HG02763 (cell line): ENCODE measurements around the gene KCNIP1.

Experiments used
- ATAC-seq: cut with Tn5 transposase; IDR thresholded peaks from one replicate; pipeline ENCODE4 v1.9.1; 2021; ENCODE audit warnings: mild to moderate bottlenecking, moderate library complexity; ENCODE audit not compliant: unreplicated experiment

KCNIP1 gene

DNA sequence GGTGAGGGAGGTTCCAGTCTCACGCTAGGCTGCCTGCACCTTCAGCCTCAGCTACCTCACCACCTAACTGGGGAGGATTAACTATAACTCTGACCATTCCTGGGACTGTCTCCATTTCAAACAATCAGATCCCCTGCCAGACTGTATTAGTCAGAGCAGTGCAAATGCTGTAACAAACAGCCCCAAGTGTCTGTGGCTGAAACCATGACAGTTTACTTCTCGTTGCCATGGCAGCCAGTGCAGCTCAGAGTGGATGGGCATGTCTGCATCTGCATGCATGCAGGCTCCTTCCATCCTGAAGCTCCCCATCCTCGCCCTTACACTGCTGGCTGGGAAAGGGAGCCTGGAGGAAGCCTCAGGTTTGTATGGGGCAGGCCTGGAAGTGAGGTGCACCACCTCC lies 86.7 kb downstream of the KCNIP1 start:
- ATAC-seq, result no peak

DNA sequence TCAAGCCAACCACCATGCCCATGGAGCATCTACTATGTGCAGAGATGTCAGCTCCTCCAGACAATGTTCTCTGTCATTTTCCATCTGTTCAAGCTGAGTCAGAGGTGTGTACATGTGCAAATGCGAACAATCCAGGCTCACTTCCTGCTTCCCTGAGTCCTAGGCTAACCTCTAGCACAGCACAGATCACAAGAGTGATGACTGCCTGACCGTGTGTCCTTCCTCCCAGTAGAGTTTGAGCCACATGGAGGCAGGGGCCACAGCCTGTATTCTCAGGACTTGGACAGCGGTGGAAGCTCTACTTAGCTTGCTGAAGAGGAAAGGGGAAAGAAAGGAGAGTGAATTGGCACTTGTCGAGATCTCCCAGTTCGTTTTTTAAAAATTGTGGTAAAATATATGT lies 87.2 kb downstream of the KCNIP1 start:
- no peak for ATAC-seq

DNA sequence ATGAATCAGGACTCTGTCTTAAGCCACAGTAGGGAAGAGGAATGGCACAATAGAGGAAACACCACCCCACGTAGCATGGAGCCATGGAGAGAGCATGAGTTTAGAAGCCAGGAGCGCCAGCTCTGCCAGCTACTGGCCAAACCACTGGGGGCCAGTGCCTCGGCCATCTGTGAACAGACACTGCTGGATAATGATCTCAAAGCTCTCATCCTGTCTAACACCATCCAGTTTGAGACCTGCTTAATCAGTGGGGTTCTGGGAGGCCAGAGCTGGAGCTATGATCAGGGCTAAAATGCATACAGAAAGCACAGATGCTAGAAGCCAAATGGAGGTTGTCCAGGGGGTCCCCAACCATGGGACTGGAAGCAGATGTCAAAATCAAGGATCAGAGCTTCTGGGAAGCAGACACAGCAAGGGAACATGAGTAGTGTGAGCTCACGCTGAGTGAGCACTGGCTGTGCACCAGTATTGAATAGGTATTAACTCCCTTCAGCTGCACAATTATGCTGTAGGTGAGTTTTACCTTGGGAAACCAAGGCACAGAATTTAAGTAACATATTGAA lies 92.7 kb downstream of the KCNIP1 start:
- ATAC-seq, result no peak

DNA sequence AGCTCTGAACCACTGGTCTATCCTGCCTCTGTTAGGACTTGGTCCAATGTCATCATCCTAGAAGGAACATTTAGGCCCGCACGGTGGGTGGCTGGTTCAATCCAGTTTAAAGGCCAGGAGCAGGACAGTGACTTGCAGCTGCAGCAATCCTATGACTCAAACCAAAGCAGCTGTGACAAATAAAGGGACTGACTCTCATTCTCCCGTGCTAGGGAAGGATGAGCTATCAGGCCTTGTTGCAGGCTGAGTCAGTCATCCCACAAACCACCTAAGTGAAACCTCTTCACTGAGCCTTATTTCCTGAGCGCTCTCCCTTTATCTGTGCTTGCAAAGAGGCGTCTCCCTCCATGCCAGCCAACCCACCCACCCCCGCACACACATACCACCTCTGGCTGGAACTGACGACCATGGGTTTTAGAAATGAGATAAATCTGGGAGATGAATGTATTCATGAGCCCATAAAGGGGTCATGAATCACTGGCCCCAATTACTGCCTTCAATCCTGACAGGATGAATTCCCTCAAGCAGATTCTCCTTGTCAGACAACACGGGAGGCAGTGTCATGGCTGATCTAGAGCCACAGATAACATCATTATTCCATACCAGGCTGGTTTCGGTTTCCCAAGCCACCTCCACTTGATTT lies 93.4 kb downstream of the KCNIP1 start:
- ATAC-seq, result no peak

DNA sequence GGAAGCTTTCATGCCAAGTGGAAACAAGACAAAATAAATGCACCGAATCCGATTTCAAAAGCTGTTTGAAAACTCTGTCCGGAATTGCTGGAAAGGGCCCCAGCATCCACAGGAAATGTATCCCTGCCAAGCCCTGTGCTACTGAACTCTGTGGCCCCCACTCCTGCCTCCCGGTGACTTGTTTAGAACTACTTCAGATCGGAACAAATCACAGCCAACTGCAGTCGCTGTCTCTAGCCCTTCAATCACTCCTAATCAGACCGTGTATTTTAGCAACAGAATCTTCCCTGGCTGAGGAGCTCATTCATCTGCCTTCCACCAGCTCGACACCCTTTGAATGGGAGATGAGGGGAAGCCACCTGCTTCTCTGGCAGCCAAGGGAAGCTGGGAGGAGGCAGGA lies 94.1 kb downstream of the KCNIP1 start:
- no peak for ATAC-seq

DNA sequence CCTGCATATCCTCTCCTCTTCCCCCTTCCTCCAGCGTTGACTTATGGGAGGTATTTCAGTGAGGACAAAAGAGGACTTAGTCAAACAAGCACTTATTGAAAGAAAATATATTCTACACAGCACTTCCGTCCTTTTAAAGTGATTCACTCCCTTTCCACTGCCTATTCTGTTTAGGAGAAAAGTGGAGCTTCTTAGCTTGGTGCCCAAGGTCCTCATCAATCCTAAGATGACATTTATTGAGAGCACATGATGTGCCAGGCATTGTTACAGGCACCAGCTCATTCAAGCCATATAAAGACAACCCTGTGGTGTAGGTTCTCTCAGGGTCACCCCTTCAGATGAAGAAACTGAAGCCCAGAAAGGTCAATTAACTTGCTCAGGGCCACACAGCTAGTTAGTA lies 95.9 kb downstream of the KCNIP1 start:
- no peak for ATAC-seq

DNA sequence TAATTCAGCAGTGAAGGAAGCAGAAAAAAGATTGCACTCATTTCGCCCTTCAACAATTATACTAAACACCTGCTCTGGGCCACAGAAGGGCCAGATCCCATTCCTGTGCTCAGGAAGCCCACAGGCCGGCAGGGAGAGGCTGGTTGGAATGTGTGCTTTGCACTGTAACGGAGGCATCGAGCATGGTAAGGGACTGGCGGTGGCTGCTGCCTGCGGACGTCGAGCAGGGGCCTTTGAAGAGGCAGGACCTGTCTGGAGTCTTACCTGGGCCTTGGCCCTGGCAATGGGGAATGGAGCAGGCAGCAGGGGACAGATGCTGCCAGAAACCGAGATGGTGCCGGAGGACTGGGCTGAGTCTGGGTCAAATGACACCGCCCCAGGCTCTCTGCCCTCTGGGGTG lies 97.8 kb downstream of the KCNIP1 start:
- no peak for ATAC-seq

DNA sequence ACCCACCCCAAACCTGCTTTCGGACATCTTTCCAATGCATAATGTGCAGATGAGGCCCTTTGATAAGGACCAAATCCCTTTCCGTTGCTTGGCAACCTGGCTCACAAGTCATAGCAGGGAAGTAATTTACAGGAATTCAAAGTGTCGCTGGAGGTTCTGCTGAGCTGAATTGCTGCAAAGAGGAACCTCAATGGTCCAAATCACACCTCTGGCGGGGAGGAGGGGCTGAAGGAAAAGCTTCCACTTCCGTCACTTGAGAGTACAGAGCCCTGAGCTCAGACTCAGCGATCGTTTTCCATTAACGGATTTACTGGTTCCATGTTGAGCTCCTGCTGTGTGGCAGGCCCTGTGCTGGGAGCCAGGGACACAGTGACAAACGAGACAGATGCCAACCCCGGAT lies 99.3 kb downstream of the KCNIP1 start:
- ATAC-seq, result no peak

DNA sequence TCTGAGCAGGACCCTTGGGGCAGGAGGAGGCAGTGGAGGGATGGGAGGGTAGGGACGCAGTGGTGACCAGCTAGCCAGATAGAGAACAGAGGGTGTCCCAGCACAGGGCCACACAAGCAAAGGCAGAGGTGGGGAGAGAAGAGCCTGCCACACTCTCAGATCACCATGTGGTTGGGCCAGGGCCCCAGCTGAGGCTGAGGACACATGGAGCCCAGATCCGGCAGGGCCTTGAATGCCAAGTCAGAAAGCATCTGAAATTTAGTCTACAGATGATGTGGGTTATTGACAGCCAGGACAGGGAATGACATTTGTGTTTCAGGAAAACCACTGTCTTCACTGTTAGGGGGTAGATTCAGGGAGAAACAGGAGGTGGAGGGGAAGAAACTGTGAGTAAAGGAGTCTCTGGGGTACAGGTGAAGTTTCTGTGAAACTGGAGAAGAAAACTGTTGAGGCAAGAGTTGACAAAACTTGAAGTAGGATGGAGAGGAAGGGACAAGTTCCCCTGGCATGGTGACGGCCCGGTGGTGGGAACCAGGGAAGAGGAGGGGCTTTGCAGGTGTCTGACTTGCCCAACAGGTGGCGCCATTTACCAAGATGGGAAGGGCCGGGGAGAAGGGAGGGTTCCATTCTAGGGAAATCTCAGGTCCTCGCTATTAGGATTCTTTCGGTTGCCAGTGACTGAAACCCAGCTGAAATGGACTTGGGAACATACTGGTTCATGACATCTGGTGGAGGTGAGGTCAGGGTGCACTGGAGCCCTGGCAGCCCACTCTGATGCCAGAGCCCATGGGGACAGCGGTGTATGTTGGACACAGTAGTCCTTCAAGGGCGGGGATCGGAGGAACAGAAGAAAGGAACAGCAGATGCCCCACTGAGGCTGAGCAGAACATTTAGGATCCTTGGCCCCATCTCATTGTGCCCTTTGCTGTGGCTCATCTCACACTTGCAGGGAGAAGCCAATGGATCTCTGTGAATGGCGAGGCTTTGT lies 100.1 kb downstream of the KCNIP1 start:
- ATAC-seq, result no peak

DNA sequence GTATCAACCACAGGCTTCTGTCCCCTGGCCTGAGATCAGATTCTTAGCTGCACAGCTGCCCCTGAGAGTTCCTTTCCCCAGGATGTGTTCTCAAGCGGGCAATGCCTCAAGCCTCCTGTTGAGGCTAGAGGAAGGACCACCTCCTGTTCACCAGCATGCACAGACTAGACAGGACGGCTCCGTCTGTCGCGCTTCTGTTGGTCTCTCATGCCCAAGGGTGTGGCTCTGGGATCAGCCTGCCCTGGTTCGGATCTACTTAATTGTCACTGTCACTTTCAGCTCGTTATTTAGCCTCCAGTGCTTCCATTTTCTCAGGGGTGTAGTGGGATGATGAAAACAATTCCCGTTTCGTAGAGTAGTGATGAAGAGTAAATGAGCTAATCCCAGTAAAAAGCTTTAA lies 103.1 kb downstream of the KCNIP1 start:
- no peak for ATAC-seq

DNA sequence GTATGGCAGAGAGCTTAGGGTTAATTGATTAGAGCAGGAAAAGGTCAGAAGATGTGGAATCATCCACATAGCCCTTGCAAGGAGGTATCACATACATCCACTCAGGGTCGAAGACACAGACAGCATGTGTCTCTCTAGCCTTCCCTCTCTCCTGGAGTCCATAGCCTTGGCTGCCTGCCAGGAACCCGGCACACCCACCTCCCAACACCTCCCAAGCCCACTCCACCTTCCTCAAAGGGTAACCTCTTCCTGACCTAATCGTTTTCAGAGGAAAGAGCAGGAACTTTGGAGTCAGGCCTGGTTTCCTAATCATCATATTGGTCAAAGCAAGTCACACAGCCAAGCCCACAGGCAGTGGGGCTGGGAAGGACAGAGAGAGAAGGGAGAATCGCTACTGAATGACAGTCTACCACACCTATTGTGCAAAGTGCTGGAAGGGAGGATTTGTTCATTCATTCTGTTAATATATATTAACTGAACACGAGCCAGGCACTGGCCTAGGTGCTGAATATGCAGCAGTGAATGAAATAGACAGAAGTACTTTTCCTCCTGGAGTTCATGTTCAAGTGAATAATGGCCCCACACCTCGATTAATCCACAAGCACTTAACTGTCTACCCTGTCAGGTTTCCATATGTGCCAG lies 107.8 kb downstream of the KCNIP1 start:
- ATAC-seq, result no peak

DNA sequence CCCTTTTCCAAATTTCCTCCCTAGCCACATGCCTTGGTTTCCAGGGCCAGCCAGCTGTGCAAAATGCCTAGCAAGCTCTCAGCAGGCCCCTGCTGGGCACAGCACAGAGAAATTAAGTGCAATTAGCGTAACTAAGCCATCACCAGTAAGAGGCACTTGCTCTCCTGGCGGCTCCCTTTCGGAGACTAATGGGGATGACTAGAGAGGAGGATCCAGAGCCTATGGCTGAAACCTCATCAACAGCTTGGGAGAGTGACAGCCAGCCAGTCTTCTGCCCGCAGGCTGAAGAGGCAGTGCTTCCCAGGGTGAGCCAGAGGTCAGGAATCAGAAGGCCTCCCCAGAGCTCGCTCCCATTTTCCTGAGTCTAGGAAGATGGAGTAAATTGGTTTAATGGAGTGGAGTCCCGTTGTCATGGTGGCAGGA lies 108.4 kb downstream of the KCNIP1 start:
- no peak for ATAC-seq

DNA sequence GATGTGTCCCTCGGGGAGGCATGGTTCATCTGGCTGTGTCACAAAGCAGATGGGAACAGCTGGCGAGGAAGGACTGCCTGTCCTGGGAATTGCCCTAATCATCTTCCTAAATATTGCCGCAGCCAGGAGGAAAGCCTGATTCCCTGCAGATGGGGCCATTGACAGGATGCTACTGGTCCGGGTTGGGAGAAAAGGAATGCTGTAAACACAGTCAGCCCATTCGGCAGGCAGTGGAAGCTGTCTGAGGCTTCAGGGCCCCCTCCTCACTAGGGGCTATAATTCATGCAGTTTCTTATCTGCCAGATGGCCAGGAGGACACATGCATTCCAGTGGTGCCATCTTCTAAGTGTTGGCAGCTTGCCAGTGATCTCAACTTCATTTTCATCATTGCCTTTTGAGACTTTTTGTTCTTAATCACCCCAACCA lies 110.3 kb downstream of the KCNIP1 start:
- no peak for ATAC-seq

DNA sequence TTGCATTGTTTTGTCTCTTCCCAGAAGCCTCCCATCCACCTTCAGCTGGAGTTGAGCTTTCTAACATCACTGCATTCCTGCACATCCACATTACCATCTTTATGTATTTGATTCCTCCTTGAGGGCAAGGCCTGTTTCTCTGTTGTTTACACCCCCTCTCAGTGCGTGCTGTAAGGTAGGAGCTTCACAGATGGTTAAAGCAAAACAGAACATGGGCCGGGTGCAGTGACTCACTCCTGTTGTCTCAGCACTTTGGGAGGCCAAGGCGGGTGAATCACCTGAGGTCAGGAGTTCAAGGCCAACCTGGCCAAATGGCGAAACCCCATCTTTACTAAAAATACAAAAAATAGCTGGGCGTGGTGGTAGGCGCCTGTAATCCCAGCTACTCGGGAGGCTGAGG lies 110.9 kb downstream of the KCNIP1 start:
- ATAC-seq, result no peak

DNA sequence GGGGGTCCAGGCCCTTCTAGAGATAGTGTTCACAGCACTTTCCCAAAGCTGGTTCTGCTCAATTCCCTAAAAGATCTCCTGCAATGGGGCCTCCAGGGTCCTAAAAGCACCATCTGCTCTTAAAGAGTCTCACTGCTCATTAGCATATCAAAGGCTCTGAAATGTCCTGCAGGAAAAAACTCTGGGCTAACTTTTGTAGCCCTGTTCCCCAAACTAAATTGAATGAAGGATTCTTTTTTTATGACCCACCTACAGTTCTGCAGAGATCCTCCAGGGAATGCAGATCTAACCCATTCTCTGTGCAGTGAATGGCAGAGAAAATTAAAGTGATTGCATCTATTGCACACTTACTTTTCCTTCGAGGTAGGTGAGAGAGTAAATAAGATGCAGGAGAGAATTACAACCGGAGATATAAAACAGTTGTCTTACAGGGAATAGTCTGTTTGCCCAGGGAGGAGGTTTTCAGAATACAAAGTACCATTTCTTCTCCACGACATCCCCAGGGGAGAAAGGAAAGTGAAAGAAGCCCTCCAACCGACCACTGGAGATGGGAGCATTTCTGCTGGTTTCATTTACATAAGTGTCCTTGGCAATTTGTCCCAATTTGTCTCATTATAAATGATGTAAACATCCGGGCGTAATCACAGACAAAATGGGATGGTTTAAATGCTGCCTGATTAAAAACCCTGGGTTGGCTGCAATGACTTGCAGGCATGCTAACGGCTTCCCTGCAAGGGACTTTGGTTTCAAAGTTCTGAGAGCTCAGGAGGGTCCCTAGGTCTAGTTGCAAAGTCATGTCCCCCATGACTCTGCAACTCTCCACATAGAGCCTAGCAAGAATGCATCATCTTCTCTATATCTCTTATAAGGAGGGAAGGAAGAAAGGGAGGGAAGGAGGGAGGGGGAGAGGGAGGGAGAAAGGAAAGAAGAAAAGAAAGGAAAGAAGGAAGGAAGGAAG lies 114.0 kb downstream of the KCNIP1 start:
- ATAC-seq, result no peak

DNA sequence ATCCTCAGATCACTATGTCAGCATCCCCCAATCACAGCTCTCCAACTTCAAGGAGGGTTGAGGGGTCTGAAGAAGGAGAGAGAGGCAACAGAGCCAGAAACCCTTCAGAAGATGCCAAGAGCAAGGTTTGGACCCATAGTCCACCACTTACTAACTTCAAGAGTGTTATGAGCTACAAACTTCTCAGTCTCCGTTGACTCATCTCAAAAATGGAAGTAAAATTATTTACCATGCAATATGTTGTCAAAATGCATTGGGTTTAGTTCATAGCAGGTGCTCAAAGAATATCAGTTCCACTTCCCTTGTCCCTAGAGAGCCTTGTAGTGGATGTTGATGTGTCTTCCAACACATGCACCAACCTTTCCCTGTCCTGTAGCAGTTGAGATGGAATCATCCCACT lies 116.0 kb downstream of the KCNIP1 start:
- no peak for ATAC-seq

DNA sequence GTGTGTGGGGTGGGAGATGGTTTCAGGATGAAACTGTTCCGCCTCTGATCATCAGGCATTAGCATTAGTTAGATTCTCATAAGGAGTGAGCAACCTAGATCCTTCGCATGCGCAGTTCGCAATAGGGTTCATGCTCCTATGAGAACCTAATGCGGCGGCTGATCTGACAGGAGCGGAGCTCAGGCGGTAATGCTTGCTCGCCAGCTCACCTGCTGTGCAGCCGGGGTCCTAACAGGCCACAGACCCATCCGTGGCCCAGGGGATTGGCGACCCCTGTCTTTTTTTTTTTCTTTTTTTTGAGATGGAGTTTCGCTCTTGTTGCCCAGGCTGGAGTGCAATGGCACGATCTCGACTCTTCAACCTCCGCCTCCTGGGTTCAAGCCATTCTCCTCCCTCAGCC lies 119.1 kb downstream of the KCNIP1 start:
- ATAC-seq, result no peak

DNA sequence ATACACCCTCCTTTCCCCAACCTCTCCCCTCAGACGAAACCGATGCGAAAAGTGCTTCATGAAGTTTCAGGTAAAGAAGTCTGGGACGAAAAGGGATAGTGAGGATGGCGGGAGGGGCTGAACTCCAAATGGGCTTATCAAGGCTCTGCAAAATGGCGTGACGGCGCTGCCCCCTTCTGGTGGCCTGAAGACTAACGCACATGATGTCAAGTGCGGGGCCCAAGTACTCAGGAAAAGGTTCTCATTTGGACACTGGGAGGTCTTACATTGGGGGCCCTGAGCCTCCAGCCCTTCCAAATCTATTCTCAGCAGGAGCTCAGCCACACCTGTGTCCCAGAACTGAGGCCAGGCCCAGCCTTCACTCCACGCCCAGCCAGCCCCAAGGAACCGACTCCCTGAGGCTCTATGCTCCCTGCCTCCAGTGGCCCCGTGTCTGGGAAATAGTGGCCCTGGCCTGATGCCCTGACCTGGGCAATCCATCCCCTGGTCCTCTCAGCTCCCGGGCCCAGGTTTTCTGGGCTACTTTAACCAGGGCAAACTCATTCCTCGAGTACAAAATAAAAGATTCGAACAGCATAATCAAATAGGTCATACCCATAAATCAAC lies 119.9 kb downstream of the KCNIP1 start:
- no peak for ATAC-seq

DNA sequence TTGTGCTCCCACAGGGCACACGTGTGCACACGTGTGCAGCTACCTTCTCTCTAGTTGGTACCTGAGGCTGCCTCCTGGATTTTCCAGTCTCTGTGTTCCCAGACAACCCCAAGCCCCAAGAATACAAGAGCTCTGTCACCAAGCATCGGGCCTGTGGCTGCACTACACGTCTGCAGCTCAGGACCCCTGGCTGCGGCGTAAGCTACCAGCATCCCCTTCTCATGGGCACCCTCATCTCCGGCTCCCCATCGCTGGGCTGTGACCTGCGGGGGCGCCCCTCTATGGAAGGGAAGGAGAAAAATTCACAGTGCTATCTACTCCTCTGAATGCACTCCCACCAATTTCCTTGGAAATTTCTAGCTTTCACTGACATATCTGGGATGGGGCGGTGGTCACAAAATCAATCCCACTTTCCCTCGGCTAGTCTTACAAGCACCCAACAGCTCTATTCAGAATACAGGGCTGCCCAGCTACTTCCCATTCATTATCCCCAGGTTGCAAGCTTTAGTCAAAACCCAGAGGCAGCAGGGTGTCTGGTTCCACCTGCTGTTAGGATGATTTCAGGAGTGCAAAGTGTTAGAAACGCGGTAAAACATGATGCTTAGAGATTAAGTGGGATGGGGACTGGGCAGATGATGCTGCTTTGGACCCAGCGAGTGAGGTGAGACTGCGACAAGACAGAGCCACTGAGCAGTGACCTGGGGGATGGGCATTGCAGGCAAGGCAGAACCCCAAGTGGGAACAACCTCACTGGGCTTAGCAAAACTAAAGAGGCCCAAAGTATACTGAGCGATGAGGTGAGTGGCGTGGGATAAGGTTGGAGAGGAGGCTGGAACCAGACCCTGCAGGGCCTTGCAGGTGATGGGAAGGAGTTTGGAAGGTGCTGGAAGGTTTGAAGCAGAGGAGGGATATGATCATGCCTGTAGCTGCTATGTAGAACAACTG lies 121.7 kb downstream of the KCNIP1 start:
- ATAC-seq, result no peak
